Gastrocnemius medialis (tissue), 4 donors: ENCODE measurements around the gene MTAP.

Experiments used
- POLR2A ChIP-seq, 2 donors: fragments of 450-650 bp; IDR thresholded peaks; one replicate each; pipeline ENCODE4 v1.6.1; 2017; ENCODE audit warnings: antibody characterized with exemption in 2 of 2, mild to moderate bottlenecking in 2 of 2, moderate library complexity in 2 of 2
- TF ChIP-seq, protein P1 (sequence below), 5 experiments: fragments of 450-650 bp in 3 of 5; fragments of 200-600 bp in 2 of 5; sonication (generic) in 2 of 5; IDR thresholded peaks in 4 of 5; conservative IDR thresholded peaks in 1 of 5; 1 replicate in 4 of 5; 2 replicates in 1 of 5; pipeline ENCODE4 v1.5.1; 2016 to 2019; ENCODE audit warnings: antibody characterized with exemption in 5 of 5, mild to moderate bottlenecking in 3 of 5, moderate library complexity in 3 of 5

- no peak for TF ChIP-seq POLR2A (IDR thresholded peaks at IDR 0.05)
- TF ChIP-seq, protein P1, sequence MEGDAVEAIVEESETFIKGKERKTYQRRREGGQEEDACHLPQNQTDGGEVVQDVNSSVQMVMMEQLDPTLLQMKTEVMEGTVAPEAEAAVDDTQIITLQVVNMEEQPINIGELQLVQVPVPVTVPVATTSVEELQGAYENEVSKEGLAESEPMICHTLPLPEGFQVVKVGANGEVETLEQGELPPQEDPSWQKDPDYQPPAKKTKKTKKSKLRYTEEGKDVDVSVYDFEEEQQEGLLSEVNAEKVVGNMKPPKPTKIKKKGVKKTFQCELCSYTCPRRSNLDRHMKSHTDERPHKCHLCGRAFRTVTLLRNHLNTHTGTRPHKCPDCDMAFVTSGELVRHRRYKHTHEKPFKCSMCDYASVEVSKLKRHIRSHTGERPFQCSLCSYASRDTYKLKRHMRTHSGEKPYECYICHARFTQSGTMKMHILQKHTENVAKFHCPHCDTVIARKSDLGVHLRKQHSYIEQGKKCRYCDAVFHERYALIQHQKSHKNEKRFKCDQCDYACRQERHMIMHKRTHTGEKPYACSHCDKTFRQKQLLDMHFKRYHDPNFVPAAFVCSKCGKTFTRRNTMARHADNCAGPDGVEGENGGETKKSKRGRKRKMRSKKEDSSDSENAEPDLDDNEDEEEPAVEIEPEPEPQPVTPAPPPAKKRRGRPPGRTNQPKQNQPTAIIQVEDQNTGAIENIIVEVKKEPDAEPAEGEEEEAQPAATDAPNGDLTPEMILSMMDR (IDR thresholded peaks at IDR 0.05 in 4 of 5, conservative IDR thresholded peaks at IDR 0.05 in 1 of 5): no peak
These were observed 2.4 kb downstream of the MTAP start for GRCh38 chr9:21804791-21805190.
